ENCODE measurements around the gene RBSN.

DNA sequence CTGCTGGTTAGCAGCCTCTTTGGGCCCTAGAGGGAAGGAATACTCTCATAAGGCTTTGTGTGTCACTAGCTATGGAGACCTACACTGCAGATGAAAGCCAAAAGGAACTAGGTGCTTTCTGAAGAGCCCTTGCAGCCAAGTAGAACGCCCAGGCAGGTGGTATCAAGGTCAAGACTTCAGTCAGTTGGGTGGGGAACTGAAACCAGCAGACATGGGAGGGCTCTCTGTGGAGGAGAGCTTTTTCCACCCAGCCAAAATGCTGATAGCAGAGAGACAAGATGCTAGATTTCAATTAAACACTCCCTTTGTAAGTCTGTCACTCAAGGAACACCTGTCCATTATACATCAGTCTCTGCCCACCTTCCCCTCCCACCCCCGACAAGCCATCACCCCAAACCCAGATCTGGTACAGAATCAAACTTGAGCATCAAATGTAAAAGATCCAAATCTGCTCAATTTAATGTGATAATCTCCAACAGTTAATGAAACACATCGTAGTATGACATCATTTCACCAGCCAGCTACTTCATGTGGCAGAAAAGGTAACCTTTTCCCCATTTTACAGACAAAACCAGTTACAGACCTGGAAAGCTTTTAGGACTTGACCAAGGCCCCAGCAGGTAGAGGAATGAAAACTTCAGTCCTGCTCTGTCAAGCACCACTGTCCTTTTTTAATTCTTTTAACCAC is 48.4 kb downstream of the RBSN start:
- TF ChIP-seq, protein P1, sequence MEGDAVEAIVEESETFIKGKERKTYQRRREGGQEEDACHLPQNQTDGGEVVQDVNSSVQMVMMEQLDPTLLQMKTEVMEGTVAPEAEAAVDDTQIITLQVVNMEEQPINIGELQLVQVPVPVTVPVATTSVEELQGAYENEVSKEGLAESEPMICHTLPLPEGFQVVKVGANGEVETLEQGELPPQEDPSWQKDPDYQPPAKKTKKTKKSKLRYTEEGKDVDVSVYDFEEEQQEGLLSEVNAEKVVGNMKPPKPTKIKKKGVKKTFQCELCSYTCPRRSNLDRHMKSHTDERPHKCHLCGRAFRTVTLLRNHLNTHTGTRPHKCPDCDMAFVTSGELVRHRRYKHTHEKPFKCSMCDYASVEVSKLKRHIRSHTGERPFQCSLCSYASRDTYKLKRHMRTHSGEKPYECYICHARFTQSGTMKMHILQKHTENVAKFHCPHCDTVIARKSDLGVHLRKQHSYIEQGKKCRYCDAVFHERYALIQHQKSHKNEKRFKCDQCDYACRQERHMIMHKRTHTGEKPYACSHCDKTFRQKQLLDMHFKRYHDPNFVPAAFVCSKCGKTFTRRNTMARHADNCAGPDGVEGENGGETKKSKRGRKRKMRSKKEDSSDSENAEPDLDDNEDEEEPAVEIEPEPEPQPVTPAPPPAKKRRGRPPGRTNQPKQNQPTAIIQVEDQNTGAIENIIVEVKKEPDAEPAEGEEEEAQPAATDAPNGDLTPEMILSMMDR (IDR thresholded peaks at IDR 0.05) = no peak
- TF ChIP-seq POLR2A (IDR thresholded peaks at IDR 0.05) = no peak
